Activated T-helper 1 cell treated with Interleukin-2 at 50 U/mL for 16 hours (primary cell): ENCODE data around the gene TRPV4.

ENCODE experiments used
- DNase-seq: peaks from one replicate; pipeline ENCODE4 v3.0.0-alpha.2; 2020; ENCODE audit warnings: low read depth

The TRPV4 gene

DNA sequence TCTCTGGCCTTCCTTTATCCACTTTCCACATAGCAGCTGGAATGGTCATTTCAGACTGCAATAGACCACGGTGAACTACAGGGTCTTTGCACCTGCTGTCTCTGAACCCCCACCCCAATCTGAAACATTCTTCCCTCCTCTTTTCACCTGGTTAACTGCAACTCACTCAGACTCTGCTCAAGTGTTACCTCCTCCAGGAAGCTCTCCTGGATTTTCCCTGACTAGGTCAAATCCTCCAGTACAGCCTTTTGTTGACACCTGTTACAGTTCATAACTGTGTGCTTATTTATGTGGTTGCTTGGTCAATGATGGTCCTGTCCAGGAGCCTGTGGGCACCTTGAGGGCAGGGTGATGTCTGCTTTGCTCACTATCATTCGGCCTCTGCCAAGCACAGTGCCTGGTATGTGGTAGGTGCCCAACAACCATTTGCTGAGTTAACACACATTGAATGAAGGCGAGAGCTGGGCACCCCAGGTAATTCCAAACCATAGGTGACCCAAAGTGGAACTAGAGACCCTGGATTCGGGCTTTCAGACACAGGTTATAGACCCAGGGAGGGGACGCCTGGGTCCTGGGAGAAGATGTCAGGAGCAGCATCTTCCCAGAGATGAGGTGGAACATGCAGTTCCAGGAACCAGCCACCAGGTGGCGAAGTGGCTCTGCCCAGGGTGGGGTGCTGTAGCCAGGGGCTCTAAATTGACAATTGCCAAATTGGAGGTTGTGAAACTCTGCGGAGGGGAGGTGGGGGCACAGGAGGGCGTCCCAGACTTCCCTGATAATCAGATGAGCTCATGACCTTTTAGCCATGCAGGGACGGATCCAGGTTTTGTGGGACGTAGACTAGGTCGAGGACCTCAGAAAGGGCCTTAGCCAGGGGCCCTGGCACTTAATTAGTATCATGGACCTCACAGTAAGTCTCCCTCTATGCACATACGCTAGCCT is 28.1 kb downstream of the TRPV4 start:
- peak; percentile 48 for DNase-seq

DNA sequence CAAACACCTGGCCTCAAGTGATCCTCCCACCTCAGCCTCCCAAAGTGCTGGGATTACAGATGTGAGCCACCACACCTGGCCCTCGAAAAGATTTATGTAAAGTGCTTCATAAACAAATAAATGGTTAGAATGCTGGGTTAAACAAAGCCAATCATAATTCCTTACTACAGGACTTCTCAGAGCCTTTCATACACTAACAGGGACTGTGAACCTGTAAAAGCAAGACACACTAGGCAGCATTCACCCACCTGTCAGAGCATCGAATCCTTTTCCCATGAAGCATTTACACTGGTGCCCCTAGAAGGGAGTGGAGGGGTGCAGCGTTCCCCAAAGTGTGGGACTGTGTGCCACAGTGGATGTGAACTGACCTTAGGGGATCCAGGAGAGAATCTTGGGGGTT is 29.5 kb downstream of the TRPV4 start:
- no peak for DNase-seq

DNA sequence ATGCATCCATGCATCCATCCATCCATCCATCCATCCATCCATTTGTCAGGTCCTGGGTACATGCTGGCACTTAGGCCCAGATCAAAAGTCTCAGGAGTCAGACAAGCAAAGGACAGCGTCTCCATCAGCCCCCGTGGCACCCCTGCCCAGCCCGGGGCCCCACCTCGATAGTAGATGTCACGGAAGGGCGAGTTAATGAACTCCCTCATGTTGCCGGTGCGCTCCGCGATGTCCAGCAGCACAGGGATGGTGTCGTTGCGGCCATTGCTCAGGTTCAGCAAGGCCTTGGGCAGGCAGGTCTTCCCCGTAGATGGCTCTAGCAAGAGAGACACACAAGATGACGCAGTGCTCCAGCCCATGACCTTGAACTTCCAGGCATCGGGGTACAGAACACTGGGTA is 30.4 kb downstream of the TRPV4 start:
- no peak for DNase-seq

DNA sequence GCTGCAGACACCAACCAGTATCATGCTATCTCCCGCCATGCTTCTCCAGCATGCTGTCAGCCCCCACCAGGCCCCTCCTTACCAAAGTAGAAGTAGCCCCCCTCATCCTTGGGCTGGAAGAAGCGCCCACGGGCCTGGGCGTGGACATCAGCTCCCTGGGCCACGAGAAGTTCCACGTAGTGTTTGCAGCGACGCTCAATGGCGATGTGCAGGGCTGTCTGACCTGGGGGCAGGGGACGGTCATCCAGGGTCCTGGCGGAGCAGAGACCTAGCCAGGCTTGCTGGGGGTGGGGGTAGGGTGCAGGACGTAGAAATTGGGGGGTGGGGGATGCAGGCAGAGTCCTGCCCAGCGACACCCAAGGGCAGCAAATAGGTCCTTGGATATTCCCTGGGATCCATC is 32.7 kb downstream of the TRPV4 start:
- DNase-seq = no peak

DNA sequence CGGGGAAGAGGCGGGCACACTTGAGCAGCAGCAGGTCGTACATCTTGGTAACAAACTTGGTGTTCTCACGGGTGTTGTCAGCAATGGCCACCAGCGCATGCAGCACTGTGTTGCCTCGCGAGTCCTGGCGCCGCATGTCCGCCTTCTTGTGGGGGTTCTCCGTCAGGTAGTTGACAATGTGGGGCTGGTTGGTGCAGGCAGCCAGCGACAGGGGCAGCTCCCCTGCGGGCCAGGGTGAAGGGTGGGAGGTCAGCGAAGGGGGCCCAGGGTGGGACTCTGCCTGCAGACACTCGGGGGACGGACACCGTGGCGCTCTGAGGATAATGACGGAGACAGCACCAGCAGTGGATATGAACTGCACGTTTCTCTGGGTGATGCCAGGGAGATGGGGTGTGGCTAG is 34.5 kb downstream of the TRPV4 start:
- no peak for DNase-seq

DNA sequence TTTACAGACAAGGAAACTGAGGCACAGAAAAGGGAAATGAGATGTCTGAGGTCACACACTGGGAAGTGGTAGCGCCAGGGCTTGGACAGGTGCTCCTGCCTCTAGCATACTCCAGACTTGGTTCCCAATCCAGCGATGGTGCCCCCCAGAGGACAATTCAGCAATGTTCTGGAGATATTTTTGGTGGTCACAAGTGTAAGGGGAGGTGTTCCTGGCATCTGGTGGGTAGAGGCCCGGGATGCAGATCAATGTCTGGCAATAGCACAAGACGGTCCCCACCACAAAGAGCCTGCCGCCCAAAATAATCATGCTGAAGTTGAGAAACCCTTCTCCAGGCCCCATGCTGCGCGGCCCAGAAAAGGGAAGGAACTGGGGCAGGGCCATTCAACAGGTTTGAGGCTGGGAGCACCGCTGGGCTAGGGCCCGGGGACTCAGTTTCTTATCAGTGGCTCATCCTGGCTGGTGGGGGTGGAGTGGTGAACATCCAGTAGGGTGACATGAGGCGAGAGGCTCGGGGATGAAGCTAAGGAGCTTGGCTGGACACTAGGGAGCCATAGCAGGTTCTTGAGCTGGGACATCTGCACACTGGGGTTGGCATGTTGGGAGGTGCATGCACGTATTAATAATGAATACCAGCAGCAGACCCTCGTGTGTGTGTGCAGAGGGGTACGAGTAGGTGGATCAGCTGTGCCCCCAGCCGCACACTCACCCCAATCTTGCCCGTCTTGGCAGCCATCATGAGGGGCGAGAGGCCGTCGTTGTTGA is 35.1 kb downstream of the TRPV4 start:
- DNase-seq = no peak

DNA sequence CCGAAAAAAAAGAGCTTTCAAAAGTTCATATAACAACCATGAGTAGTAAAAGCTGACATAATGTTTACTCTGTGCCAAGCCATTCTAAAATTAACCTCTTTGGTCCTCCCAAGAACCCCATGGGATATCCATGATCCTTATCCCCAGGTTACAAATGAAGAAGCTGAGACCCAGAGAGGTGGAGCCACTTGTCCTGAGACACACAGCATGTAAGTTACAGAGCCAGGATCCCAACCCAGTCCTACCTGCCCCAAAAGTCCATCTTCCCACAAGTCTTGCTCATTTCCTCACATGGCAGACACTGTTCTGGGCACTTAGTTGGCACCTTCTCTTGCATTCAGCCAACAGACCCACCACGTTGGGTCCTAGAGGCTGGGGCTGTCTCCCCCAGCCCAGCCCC is 37.1 kb downstream of the TRPV4 start:
- no peak for DNase-seq

DNA sequence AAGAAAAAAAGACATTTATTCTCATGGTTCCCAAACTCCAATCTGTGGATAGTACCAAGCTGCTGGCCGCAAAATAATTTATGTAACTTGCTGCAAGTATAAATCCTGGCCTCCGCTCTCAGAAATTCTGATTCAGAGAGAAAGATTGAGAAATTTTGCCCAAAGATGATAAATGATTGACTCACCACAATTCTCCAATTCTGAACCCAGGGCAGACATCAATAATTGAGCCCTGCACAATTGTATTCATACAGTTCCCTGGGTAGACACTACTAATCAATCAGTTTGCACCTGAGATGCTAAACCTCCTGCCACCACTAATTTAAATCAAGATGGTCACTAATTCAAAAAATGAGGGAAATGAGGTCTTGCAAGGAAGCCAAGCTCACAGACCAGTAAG is 38.2 kb downstream of the TRPV4 start:
- no peak for DNase-seq

DNA sequence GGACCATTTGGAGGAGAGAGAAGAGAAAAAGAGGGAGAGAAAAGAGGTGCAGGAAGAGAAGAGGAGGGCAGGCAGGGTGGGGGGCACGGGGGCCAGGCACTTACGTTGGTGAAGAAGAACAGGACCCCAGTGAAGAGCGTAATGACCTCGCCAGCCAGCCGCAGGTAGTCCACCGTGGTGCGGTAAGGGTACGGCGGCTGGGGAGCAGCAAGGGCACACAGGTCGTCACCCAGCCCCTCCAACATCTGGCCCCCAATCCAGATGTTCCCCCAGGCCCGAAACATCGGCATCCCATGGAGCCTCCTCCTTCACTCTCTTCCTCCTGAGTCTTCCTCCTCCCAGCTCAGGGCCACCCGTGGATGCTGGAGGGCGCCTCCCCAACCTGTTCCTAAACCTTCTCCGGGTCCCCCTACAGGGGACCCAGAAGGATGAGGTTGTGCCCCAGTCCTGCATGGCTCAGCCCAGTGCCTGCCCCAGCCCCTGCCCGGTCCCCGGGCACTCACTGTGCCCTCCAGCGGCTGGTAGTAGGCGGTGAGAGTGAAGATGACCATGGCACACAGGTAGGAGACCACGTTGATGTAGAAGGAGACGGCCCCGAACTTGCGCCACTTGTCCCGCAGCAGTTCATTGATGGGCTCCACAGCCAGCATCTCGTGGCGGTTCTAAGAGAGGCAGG is 39.2 kb downstream of the TRPV4 start:
- no peak for DNase-seq

GRCh38 chr12:109793411-109793810 is 39.8 kb downstream of the TRPV4 start:
- no peak for DNase-seq

DNA sequence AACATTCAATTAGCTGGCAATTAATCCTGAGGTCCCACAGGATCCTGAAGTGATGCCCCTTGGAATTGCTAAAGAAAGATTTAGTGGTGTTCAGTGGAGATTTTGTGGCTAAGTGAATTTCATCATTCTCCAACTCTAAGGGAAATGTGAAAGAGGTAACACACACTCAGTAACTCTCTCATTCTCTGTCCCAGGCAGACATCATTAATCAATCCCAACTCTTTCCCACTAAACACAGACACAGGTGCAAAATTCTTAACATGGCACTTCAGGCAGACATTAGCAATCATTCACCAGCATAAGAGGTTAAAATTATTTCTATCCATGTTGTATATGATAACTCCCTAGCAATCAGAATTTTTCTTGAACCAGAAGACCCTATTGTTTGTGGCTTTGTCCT is 40.2 kb downstream of the TRPV4 start:
- no peak for DNase-seq

DNA sequence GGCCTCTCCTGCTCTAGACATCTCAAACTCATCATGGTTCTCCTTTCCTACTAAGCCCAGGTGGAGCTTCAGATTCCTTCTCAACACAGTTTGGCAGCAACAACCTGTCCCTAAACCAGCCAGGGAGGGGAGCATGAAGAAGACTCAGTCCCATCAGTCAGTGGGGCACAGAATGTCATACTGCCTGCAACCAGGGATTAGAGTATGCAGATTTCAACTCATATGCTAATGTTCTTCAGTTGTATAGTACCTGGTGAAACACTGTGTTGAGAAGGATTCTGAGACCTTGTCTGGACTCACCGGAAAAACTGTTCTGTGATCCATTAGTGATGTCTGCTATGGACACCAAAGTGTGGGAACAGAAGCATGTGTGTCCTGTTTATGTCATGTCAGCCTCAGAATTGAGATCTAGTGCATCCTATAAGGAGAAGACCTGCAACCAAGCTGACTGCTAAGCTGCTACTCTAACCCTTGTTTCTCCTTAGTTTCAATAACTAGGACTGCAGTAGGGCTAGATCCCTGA is 43.6 kb downstream of the TRPV4 start:
- no peak for DNase-seq

- DNase-seq = no peak
These were observed 46.4 kb downstream of the TRPV4 start for GRCh38 chr12:109786799-109787198.

DNA sequence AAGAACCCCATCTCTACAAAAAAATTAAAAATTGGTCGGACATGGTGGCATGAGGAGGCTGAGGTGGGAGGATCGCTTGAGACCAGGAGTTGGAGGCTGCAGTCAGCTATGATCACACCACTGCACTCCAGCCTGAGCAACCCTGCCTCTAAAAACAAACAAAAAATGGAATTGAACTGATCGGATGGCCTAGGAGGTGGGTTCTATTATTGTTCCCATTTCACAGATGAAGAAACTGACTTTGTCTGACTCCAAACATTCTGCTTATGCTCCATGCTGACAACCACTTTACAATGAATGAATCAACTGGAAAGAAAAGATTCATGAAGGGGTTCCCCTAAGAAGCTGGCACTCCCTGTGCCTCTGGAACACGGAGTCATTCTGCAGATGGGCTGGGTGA is 47.3 kb downstream of the TRPV4 start:
- no peak for DNase-seq

GRCh38 chr12:109783965-109784244 is 49.3 kb downstream of the TRPV4 start:
- no peak for DNase-seq

DNA sequence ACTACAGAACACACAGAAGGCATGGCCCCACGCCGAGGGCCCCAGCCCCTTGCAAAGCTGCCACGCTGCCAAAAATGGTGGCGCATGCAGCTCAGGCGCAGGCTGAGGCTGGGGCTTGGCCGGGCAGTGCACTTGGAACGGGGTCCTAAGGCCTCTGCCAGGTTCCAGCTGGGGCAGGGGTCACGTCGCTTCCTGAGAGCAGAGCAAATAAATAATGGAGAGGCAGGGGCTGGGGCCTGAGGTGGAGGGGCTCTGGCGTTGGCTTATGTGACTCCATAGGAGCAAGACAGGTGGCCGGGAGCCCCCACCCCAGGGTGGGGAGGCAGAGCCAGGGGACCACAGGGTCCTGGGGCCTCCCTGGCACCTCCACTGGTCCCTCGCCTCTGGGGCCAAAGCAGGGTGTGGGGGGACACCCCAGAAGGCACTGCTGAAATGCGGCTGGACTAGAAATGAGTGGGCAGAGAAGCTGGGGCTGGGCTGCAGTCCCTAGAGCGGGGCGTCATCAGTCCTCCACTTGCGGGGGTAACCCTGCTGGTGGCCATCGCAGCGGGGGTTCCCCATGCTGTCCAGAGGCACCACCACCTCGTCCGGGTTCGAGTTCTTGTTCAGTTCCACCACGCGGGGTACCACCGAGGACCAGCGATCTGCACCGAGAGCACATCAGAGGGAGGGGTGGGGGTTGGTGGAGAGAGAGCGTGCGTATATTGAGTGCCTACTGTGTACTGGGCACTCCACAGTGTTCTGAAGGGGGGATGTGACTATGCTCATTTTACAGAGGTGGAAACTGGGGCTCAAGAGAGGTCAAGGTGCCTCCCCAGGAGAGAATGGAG is 49.8 kb downstream of the TRPV4 start:
- no peak for DNase-seq

- no peak for DNase-seq
These were observed 50.9 kb downstream of the TRPV4 start for GRCh38 chr12:109782326-109782703.

DNA sequence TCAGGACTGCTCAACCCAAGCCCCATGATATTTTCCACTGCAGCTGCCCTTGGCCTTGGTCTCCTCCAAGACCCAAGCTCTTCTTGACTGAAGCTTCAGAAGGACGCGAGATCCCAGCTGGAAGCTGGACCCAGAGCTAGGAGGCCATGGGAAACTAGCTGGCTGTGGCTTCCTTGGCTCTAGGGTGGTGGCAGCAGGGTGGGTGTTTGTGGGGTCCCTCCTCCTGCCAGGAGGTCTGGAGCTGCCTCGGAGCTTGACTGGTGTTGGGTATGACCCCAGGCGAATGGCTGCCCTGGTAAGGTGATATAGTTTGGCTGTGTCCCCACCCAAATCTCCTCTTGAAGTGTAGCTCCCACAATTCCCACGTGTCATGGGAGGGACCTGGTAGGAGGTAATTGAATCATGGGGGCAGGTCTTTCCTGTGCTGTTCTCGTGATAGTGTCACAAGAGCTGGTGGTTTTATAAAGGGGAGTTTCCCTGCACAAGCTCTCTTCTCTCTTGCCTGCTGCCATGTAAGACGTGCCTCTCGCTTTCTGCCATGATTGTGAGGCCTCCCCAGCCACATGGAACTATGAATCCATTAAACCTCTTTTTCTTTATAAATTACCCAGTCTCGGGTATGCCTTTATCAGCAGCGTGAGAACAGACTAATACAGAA is 51.4 kb downstream of the TRPV4 start:
- no peak for DNase-seq

- no peak for DNase-seq
These were observed 53.8 kb downstream of the TRPV4 start for GRCh38 chr12:109779382-109779781.

DNA sequence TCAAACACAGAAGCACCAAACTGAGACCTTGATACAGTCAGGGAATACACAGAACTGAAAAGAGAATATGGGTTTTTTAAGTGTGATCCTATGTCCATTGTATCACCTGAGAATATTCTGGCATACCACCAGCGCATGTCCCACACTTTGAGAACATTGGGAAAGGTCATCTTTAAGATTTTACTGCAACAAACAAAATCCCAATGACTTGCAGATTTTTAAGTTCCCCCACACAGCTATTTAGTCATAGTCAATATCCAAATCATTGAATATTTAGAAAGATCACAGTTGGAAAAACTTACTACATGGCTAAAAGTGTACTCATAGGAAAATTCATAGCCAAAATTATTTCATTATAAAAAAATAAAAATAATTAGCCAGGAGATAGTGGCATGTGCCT is 54.5 kb downstream of the TRPV4 start:
- DNase-seq = no peak

GRCh38 chr12:109777544-109777943 is 55.7 kb downstream of the TRPV4 start:
- DNase-seq = no peak
